Lung (tissue), 12 donors: ENCODE data around the gene PLEKHH1. TPM values are rescaled to one million over a fixed set of nuclear protein-coding genes. Genes with fewer than 3 reads are reported as not detected.

Source experiments
- ATAC-seq: fragments of 200-7000 bp; cut with Tn5 transposase; one replicate; pipeline ENCODE4 v1.9.1; 2020; ENCODE audit warnings: moderate number of reproducible peaks; ENCODE audit not compliant: insufficient read depth, low FRiP score
- DNase-seq, 3 donors: peaks; one replicate each; pipeline ENCODE4 v3.0.0-alpha.2; 2013 to 2017
- H3K27ac ChIP-seq, 2 donors: one replicate each; pipeline ENCODE4 v1.5.1; 2013; ENCODE audit warnings: mild to moderate bottlenecking in 2 of 2, moderate library complexity in 2 of 2, control low read depth in 1 of 2, inconsistent platforms in 1 of 2, low read depth in 1 of 2, low read length in 1 of 2
- H3K27me3 ChIP-seq, 3 donors: one replicate each; pipeline ENCODE4 v1.5.1; 2013; ENCODE audit warnings: low read length in 2 of 3; ENCODE audit not compliant: control insufficient read depth in 3 of 3, insufficient read depth in 3 of 3
- H3K36me3 ChIP-seq, 4 donors: one replicate each; pipeline ENCODE4 v1.5.1; 2013; ENCODE audit warnings: low read length in 4 of 4, mild to moderate bottlenecking in 1 of 4, moderate library complexity in 1 of 4; ENCODE audit not compliant: control insufficient read depth in 4 of 4, insufficient read depth in 4 of 4
- H3K4me1 ChIP-seq, 5 donors: one replicate each; pipeline ENCODE4 v1.5.1; 2013; ENCODE audit warnings: low read length in 5 of 5, mild to moderate bottlenecking in 2 of 5, moderate library complexity in 1 of 5; ENCODE audit not compliant: control insufficient read depth in 5 of 5, insufficient read depth in 5 of 5
- H3K4me3 ChIP-seq: one replicate; pipeline ENCODE4 v1.5.1; 2013; ENCODE audit warnings: mild to moderate bottlenecking, control low read depth, moderate library complexity
- H3K9ac ChIP-seq, 2 donors: one replicate each; pipeline ENCODE4 v1.5.1; 2013; ENCODE audit warnings: low read length in 2 of 2, control low read depth in 1 of 2; ENCODE audit not compliant: insufficient read depth in 1 of 2
- H3K9me3 ChIP-seq, 4 donors: one replicate each; pipeline ENCODE4 v1.5.1; 2013; ENCODE audit warnings: low read length in 3 of 4, mild to moderate bottlenecking in 1 of 4, moderate library complexity in 1 of 4; ENCODE audit not compliant: control insufficient read depth in 4 of 4, insufficient read depth in 3 of 4
- WGBS, 2 donors: extraction: QIAGEN DNeasy Blood & Tissue Kit; methylation state at CpG; one replicate each; pipeline ENCODE4 v1.1.7; 2013; 5-methylcytosine and 5-hydroxymethylcytosine counted together
- polyA plus RNA-seq, 2 donors: library from polyadenylated mRNA; stranded (reverse); fragments of 200-250 nt; gene quantifications; one replicate each; pipeline ENCODE4 v1.2.1, GENCODE V29; 2013
- total RNA-seq, 2 donors: library from RNA; depleted of rRNA in 1 of 2; stranded (reverse); fragments of >200 nt in 1 of 2; gene quantifications; one replicate each; pipeline ENCODE4 v1.2.1, GENCODE V29; 2014 to 2021
- TF ChIP-seq, protein P1 (sequence below): IDR thresholded peaks from 2 replicates; pipeline ENCODE4 v1.5.1; 2012; ENCODE audit warnings: mild to moderate bottlenecking; ENCODE audit errors: control extremely low read depth, extremely low read depth
- donor health status: control.
- donor health status: control.
- donor health status: Bipolar disorder and iron deficiency.
- donor health status: healthy.
- donor health status: DM: yes; HTN: yes; CAD: no.

The PLEKHH1 gene
- total and polyA plus RNA-seq, 4 donors: 0.80 to 9.3 (median 2.9) TPM

DNA sequence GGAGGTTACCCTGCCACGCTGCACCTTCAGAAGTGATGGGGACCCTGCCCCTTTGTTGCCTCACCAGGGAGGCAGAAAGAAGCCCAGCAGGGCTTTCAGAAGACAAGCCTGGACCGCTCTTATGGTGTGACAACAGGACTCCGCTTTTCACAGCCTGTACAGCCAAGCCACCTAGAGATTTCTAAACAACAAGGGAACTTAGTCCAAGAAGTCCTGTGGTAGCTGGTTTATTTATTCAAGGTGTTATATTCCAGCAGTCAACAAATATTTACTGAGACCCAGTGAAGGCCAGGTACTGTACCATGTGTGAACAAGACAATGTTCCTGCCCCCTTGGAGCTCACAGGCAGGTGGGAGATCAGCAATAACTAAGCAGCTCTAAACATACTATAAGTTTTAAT is 40.6 kb upstream of the PLEKHH1 start:
- no peak for ATAC-seq
- H3K4me3 ChIP-seq: no peak overlapping the region
- H3K4me1 ChIP-seq: no peaks in the 10 kb centered on the region
- no peak overlapping the region for H3K27ac ChIP-seq
- H3K36me3 ChIP-seq: no peaks in the 10 kb centered on the region
- 90 to 94% methylated on average over 3 of the region's 3 CpGs for WGBS, 2 donors
- H3K9ac ChIP-seq: no peak overlapping the region
- TF ChIP-seq, protein P1, sequence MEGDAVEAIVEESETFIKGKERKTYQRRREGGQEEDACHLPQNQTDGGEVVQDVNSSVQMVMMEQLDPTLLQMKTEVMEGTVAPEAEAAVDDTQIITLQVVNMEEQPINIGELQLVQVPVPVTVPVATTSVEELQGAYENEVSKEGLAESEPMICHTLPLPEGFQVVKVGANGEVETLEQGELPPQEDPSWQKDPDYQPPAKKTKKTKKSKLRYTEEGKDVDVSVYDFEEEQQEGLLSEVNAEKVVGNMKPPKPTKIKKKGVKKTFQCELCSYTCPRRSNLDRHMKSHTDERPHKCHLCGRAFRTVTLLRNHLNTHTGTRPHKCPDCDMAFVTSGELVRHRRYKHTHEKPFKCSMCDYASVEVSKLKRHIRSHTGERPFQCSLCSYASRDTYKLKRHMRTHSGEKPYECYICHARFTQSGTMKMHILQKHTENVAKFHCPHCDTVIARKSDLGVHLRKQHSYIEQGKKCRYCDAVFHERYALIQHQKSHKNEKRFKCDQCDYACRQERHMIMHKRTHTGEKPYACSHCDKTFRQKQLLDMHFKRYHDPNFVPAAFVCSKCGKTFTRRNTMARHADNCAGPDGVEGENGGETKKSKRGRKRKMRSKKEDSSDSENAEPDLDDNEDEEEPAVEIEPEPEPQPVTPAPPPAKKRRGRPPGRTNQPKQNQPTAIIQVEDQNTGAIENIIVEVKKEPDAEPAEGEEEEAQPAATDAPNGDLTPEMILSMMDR: no peak
- no peaks in the 10 kb centered on the region for H3K27me3 ChIP-seq
- DNase-seq: no peak
- peaks cover 0 to 9% (median 2%) of the 10 kb centered on the region in 4 donors for H3K9me3 ChIP-seq

DNA sequence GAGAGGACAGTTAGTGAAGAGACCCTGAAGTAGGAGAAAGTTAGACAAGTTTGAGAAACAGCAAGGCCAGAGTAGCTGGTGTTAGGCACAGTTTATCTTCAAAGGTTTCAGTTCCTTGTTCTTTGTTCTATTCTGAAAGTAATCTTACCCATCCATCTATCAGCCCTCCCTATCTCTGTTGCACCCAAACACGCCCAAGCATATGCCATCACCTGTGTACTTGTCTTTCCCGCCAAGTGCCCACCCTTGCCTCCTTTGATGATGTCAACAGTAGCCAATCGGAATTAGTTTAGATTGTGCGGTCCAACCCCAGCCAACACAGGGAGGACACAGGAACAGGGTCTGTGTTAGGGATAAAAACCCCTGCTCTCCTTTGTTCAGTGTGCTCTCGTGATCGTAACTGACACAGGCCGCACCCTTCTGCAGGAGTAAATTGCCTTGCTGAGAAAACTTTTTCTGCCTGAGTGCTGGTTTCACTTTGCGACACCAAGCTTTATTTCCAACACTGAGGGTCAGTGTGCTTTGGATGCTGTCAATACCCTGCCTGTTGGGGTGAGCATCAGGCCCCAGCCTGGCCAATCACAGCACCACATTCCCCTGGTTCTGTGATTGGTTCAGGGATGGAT is 39.9 kb upstream of the PLEKHH1 start:
- DNase-seq: no peak
- H3K9ac ChIP-seq: no peak overlapping the region
- TF ChIP-seq, protein P1: no peak
- H3K27ac ChIP-seq: no peak overlapping the region
- ATAC-seq: no peak
- no peaks in the 10 kb centered on the region for H3K4me1 ChIP-seq
- no peak overlapping the region for H3K4me3 ChIP-seq
- WGBS, 2 donors: 93 to 94% methylated on average over 8 of the region's 8 CpGs
- H3K27me3 ChIP-seq: no peaks in the 10 kb centered on the region
- H3K9me3 ChIP-seq: peaks cover 0 to 9% (median 2%) of the 10 kb centered on the region in 4 donors
- no peaks in the 10 kb centered on the region for H3K36me3 ChIP-seq

DNA sequence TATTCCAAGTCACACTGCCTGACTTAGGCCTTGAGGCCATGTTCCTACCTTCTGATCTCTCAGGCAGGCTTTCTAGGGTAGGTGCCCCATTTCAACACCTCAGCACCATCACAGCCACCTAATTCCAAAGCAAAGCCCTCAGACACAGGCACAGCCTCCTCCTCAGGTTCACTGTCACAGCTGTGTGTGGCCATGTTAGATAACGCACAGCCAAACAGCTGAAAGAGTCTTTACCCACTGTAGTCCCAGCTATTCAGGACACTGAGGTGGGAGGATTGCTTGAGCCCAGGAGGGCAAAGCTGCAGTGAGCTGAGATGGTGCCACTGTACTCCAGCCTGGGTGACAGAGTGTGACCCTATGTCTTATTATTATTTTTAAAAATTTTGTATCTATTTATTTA is 37.3 kb upstream of the PLEKHH1 start:
- TF ChIP-seq, protein P1: no peak
- Histone ChIP-seq H3K9me3 (peaks cover 0 to 9% (median 2%) of the 10 kb centered on the region in 4 donors), H3K4me1 (no peaks in the 10 kb centered on the region), H3K27me3 (no peaks in the 10 kb centered on the region), H3K9ac (no peak overlapping the region), H3K27ac (no peak overlapping the region), H3K36me3 (no peaks in the 10 kb centered on the region), H3K4me3 (no peak overlapping the region)
- WGBS, 2 donors: 96% methylated on average over 1 of the region's 1 CpG
- ATAC-seq: no peak
- DNase-seq: no peak

DNA sequence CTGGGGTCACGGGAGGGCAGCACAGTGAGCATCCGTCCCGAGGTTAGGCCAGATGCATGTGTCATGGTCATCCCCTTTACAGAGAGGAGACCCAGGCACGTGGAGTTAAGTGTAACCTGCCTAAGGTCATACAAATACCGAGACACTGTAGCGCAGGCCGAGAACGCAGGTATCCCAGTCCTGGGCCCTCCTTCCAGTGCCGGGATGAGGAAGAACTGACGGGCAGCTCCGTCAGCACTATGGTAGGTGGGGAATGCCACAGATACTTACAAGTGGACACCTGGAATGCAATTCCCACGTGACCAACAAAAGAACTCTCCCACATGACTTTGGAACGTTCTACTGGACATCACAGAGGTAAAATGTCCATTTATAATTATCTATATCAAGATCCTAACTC is 35.9 kb upstream of the PLEKHH1 start:
- TF ChIP-seq, protein P1: no peak
- Histone ChIP-seq H3K9me3 (peaks cover 0 to 9% (median 2%) of the 10 kb centered on the region in 4 donors), H3K4me1 (no peaks in the 10 kb centered on the region), H3K4me3 (no peak overlapping the region), H3K9ac (no peak overlapping the region), H3K36me3 (no peaks in the 10 kb centered on the region), H3K27me3 (no peaks in the 10 kb centered on the region), H3K27ac (no peak overlapping the region)
- DNase-seq (no peak), ATAC-seq (no peak)
- 84 to 89% methylated on average over 13 of the region's 13 CpGs for WGBS, 2 donors
